Measurements from ENCODE around the gene SF3B6.
"Not testable (repeated sequence)": the region's sequence is repeated elsewhere in the genome, so short reads cannot be mapped to it uniquely, and the experiment has no call there.

Gene SF3B6

GRCh38 chr2:24075915-24076848, at the start of gene SF3B6:
Gene SF3B6, minus strand, starts transcription at chr2:24076326. Its CDS starts 97 bp downstream, at chr2:24076229.
- peak; percentile 96 for DNase-seq

GRCh38 chr2:24123922-24124580, 47.9 kb upstream of the SF3B6 start:
- no peak for DNase-seq

GRCh38 chr2:24123195-24123921, 47.2 kb upstream of the SF3B6 start, which contains the start of the genes FAM228B and PFN4:
Gene FAM228B, plus strand, starts transcription at chr2:24123469. Its CDS starts 893 bp downstream, at chr2:24124362.
Gene PFN4, minus strand, starts transcription at chr2:24123334. Its CDS starts 799 bp downstream, at chr2:24122535.
- DNase-seq: peak; percentile 67

GRCh38 chr2:24122366-24123194, 46.5 kb upstream of the SF3B6 start:
- no peak for DNase-seq

GRCh38 chr2:24121469-24121868, 45.3 kb upstream of the SF3B6 start:
- no peak for DNase-seq

- DNase-seq: no peak
These were observed 44.9 kb upstream of the SF3B6 start for GRCh38 chr2:24121066-24121465.

- DNase-seq: no peak
These were observed 41.8 kb upstream of the SF3B6 start for GRCh38 chr2:24117902-24118301.

GRCh38 chr2:24115057-24115456, 38.9 kb upstream of the SF3B6 start:
- no peak for DNase-seq

- no peak for DNase-seq
These were observed 35.3 kb upstream of the SF3B6 start for GRCh38 chr2:24111407-24111901.

GRCh38 chr2:24110660-24111303, 34.7 kb upstream of the SF3B6 start:
- DNase-seq: no peak

- not testable (repeated sequence) for DNase-seq
These were observed 33.3 kb upstream of the SF3B6 start for GRCh38 chr2:24109431-24109830.

GRCh38 chr2:24107336-24107735, 31.2 kb upstream of the SF3B6 start:
- no peak for DNase-seq

- no peak for DNase-seq
These were observed 30.7 kb upstream of the SF3B6 start for GRCh38 chr2:24106786-24107185.

- DNase-seq: no peak
These were observed 29.7 kb upstream of the SF3B6 start for GRCh38 chr2:24105816-24106215.

GRCh38 chr2:24104906-24105305, 28.8 kb upstream of the SF3B6 start:
- DNase-seq: no peak

- DNase-seq: no peak
These were observed 28.1 kb upstream of the SF3B6 start for GRCh38 chr2:24104110-24104650.

GRCh38 chr2:24102677-24103076, 26.6 kb upstream of the SF3B6 start:
- DNase-seq: no peak

GRCh38 chr2:24101992-24102391, 25.9 kb upstream of the SF3B6 start:
- no peak for DNase-seq

- DNase-seq: not testable (repeated sequence)
These were observed 24.6 kb upstream of the SF3B6 start for GRCh38 chr2:24100732-24101131.

- DNase-seq: not testable (repeated sequence)
These were observed 19.1 kb upstream of the SF3B6 start for GRCh38 chr2:24095171-24095677.

- not testable (repeated sequence) for DNase-seq
These were observed 17.1 kb upstream of the SF3B6 start for GRCh38 chr2:24093270-24093669.

Measured in GF-D8 (cell line).